Gastrocnemius medialis (tissue), 4 donors: ENCODE data around the gene CDKAL1.
"Not testable (repeated sequence)": the region's sequence is repeated elsewhere in the genome, so short reads cannot be mapped to it uniquely, and the experiment has no call there.

Experiments
- POLR2A ChIP-seq, 2 donors: fragments of 450-650 bp; IDR thresholded peaks; one replicate each; pipeline ENCODE4 v1.6.1; 2017; ENCODE audit warnings: antibody characterized with exemption in 2 of 2, mild to moderate bottlenecking in 2 of 2, moderate library complexity in 2 of 2
- TF ChIP-seq, protein P1 (sequence below), 5 experiments: fragments of 450-650 bp in 3 of 5; fragments of 200-600 bp in 2 of 5; sonication (generic) in 2 of 5; IDR thresholded peaks in 4 of 5; conservative IDR thresholded peaks in 1 of 5; 1 replicate in 4 of 5; 2 replicates in 1 of 5; pipeline ENCODE4 v1.5.1; 2016 to 2019; ENCODE audit warnings: antibody characterized with exemption in 5 of 5, mild to moderate bottlenecking in 3 of 5, moderate library complexity in 3 of 5

DNA sequence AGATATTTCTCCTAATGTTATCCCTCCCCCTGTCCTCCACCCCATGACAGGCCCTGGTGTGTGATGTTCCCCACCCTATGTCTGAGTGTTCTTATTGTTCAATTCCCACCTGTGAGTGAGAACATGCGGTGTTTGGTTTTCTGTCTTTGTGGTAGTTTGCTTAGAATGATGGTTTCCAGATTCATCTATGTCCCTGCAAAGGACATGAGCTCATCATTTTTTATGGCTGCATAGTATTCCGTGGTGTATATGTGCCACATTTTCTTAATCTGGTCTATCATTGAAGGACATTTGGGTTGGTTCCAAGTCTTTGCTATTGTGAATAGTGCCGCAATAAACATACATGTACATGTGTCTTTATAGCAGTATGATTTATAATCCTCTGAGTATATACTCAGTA lies 83.3 kb downstream of the CDKAL1 start:
- not testable (repeated sequence) for TF ChIP-seq POLR2A (IDR thresholded peaks at IDR 0.05)
- TF ChIP-seq, protein P1, sequence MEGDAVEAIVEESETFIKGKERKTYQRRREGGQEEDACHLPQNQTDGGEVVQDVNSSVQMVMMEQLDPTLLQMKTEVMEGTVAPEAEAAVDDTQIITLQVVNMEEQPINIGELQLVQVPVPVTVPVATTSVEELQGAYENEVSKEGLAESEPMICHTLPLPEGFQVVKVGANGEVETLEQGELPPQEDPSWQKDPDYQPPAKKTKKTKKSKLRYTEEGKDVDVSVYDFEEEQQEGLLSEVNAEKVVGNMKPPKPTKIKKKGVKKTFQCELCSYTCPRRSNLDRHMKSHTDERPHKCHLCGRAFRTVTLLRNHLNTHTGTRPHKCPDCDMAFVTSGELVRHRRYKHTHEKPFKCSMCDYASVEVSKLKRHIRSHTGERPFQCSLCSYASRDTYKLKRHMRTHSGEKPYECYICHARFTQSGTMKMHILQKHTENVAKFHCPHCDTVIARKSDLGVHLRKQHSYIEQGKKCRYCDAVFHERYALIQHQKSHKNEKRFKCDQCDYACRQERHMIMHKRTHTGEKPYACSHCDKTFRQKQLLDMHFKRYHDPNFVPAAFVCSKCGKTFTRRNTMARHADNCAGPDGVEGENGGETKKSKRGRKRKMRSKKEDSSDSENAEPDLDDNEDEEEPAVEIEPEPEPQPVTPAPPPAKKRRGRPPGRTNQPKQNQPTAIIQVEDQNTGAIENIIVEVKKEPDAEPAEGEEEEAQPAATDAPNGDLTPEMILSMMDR (IDR thresholded peaks at IDR 0.05 in 4 of 5, conservative IDR thresholded peaks at IDR 0.05 in 1 of 5) = not testable (repeated sequence)
